PC-9 (cell line): ENCODE results near the gene FUZ. TPM values are rescaled to one million over a fixed set of nuclear protein-coding genes. Genes with fewer than 3 reads are reported as not detected.
"Not testable (repeated sequence)": the region's sequence is repeated elsewhere in the genome, so short reads cannot be mapped to it uniquely, and the experiment has no call there.

ENCODE experiments used
- BruUV-seq: library from RNA; stranded (reverse); fragments of 400-500 nt; replicated peaks from 2 replicates; lab custom pipeline; 2021; lab: Mats Ljungman, UMichigan
- CTCF ChIA-PET: fragments of 300-600 bp; sonication (Branson Sonifier 250); formaldehyde crosslinking; loops from one replicate; lab custom pipeline; 2022; ENCODE audit warnings: antibody characterized with exemption; lab: Charles Lee
- POLR2A ChIA-PET: fragments of 300-600 bp; sonication (Branson Sonifier 250); formaldehyde crosslinking; loops from one replicate; lab custom pipeline; 2022; ENCODE audit warnings: antibody characterized with exemption; ENCODE audit not compliant: unreplicated experiment; lab: Charles Lee
- DNase-seq, 2 experiments: peaks; one replicate each; pipeline versions ENCODE4 v3.0.0 to v3.0.0-alpha.2; 2015 to 2022; ENCODE audit warnings: mixed read lengths in 1 of 2
- H2AFZ ChIP-seq: fragments of 200-600 bp; sonication (generic); 2 replicates; pipeline ENCODE4 v1.8.1; 2017; ENCODE audit warnings: antibody characterized with exemption
- H3F3A ChIP-seq: fragments of 200-600 bp; sonication (generic); 2 replicates; pipeline ENCODE4 v1.8.1; 2017; ENCODE audit warnings: antibody characterized with exemption, mild to moderate bottlenecking, low read depth; ENCODE audit not compliant: insufficient read depth
- H3K27ac ChIP-seq: fragments of 200-600 bp; sonication (generic); 2 replicates; pipeline ENCODE4 v1.6.1; 2016; ENCODE audit warnings: mixed run types
- H3K27me3 ChIP-seq: fragments of 200-600 bp; sonication (generic); 2 replicates; pipeline ENCODE4 v1.6.1; 2016; ENCODE audit warnings: low read depth, mixed run types; ENCODE audit not compliant: insufficient read depth
- H3K36me3 ChIP-seq: fragments of 200-600 bp; sonication (generic); 2 replicates; pipeline ENCODE4 v1.6.1; 2016; ENCODE audit warnings: low read depth, mixed run types
- H3K4me1 ChIP-seq: fragments of 200-600 bp; sonication (generic); replicated peaks from 2 replicates; pipeline ENCODE4 v1.6.1; 2016; ENCODE audit warnings: mixed run types; ENCODE audit not compliant: insufficient read depth
- H3K4me2 ChIP-seq: fragments of 200-600 bp; sonication (generic); 2 replicates; pipeline ENCODE4 v1.6.1; 2017; ENCODE audit warnings: mixed run types
- H3K4me3 ChIP-seq: fragments of 200-600 bp; sonication (generic); 2 replicates; pipeline ENCODE4 v1.6.1; 2016; ENCODE audit warnings: mixed run types
- H3K79me2 ChIP-seq: fragments of 200-600 bp; sonication (generic); 2 replicates; pipeline ENCODE4 v1.6.1; 2017; ENCODE audit warnings: low read depth, mixed run types
- H3K9me2 ChIP-seq: fragments of 200-600 bp; sonication (generic); 2 replicates; pipeline ENCODE4 v1.8.1; 2017; ENCODE audit warnings: mild to moderate bottlenecking; ENCODE audit not compliant: insufficient read depth
- H3K9me3 ChIP-seq: fragments of 200-600 bp; sonication (generic); 2 replicates; pipeline ENCODE4 v1.8.1; 2016; ENCODE audit warnings: low read depth; ENCODE audit not compliant: insufficient read depth
- H4K20me1 ChIP-seq: fragments of 200-600 bp; sonication (generic); 2 replicates; pipeline ENCODE4 v1.8.1; 2017; ENCODE audit not compliant: insufficient read depth
- EZH2 ChIP-seq: fragments of 200-600 bp; sonication (generic); IDR thresholded peaks from 2 replicates; pipeline ENCODE4 v1.8.0; 2017; ENCODE audit warnings: antibody characterized with exemption, low read depth
- intact Hi-C: fragments of 100-400 bp; cut with micrococcal nuclease; formaldehyde crosslinking; loops from one replicate; pipeline ENCODE4 v1.10.0; 2022; ENCODE audit not compliant: unreplicated experiment
- total RNA-seq: library from RNA; stranded (reverse); gene quantifications from 2 replicates; pipeline ENCODE4 v1.2.3, GENCODE V29; 2021
- TF ChIP-seq, protein P1 (sequence below): fragments of 200-600 bp; sonication (generic); conservative IDR thresholded peaks from 2 replicates; pipeline ENCODE4 v1.6.1; 2017; ENCODE audit warnings: mixed run types, antibody characterized with exemption, mild to moderate bottlenecking, moderate library complexity

Gene FUZ
- total RNA-seq, 1 experiment from 2014 or later = 50.0 TPM

DNA sequence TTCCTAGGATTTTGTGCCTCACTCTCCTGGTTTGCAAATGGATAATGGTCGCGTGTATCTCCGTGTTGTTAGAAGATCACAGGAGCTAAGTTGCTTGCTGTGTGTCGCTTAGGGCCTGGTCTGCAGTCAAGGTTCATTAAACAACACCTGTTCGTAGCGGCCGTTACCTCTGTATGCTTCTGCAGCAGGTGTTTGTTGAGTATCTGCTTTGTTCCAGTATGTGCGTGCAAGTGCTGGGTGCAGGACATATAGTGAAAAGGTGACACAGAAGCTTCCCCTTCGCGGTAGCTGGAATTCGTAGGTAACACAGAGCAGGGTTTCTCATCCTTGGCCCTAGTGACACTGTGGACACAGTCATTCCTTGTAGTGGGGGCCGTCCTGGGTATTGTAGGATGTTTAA is 10.4 kb upstream of the FUZ start:
- peaks cover 45% of the 10 kb centered on the region for H3K79me2 ChIP-seq
- intact Hi-C loops = no loop called here
- ChIA-PET POLR2A (no interaction called here), CTCF (no interaction called here)
- H3K4me3 ChIP-seq = no peak overlapping the region
- H2AFZ ChIP-seq = no peak overlapping the region
- no peaks in the 10 kb centered on the region; the same call in 1 of the 2 replicates for H3F3A ChIP-seq
- H3K4me1 ChIP-seq = peaks cover 8% of the 10 kb centered on the region
- no peaks in the 10 kb centered on the region for H3K9me3 ChIP-seq
- no peak overlapping the region for H3K27ac ChIP-seq
- H3K27me3 ChIP-seq = no peaks in the 10 kb centered on the region
- H3K4me2 ChIP-seq = no peak overlapping the region
- BruUV-seq = no TSS peak
- DNase-seq = no peak
- no peaks in the 10 kb centered on the region for H3K9me2 ChIP-seq
- H4K20me1 ChIP-seq = peaks cover 35% of the 10 kb centered on the region
- TF ChIP-seq, protein P1, sequence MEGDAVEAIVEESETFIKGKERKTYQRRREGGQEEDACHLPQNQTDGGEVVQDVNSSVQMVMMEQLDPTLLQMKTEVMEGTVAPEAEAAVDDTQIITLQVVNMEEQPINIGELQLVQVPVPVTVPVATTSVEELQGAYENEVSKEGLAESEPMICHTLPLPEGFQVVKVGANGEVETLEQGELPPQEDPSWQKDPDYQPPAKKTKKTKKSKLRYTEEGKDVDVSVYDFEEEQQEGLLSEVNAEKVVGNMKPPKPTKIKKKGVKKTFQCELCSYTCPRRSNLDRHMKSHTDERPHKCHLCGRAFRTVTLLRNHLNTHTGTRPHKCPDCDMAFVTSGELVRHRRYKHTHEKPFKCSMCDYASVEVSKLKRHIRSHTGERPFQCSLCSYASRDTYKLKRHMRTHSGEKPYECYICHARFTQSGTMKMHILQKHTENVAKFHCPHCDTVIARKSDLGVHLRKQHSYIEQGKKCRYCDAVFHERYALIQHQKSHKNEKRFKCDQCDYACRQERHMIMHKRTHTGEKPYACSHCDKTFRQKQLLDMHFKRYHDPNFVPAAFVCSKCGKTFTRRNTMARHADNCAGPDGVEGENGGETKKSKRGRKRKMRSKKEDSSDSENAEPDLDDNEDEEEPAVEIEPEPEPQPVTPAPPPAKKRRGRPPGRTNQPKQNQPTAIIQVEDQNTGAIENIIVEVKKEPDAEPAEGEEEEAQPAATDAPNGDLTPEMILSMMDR = no peak
- TF ChIP-seq EZH2 = no peak
- H3K36me3 ChIP-seq = 0 out of 2 replicates have a peak, but pooled peaks cover 8% of the 10 kb centered on the region

DNA sequence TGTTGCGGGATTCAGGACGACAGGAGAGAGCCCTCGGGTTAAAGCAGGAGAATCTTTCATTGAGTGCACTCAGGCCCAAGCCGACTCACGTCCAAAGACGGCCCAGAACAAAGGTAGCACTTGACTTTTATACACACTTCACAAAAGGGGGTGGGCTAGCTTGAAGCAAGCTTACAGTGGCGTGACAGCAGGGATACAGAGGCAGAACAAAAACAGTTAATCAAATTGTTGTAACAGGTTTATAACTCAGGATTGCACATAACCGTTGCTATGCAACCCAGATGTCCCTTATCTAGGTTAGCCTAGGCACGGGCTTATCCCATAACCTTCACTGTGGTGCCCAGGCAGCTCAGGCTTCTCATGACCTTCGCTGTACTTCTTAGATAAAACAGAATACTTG is 7.0 kb upstream of the FUZ start:
- Histone ChIP-seq H3K27ac (no peak overlapping the region), H3F3A (peaks cover 10% of the 10 kb centered on the region), H4K20me1 (peaks cover 13% of the 10 kb centered on the region), H3K79me2 (peaks cover 44% of the 10 kb centered on the region), H3K27me3 (no peaks in the 10 kb centered on the region), H3K9me3 (no peaks in the 10 kb centered on the region), H3K9me2 (no peaks in the 10 kb centered on the region), H3K4me1 (peaks cover 16% of the 10 kb centered on the region), H3K36me3 (0 out of 2 replicates have a peak, but pooled peaks cover 8% of the 10 kb centered on the region), H3K4me2 (no peak overlapping the region), H3K4me3 (no peak overlapping the region), H2AFZ (no peak overlapping the region)
- no peak for DNase-seq
- ChIA-PET POLR2A (no interaction called here), CTCF (interaction anchor here (1.2 kb wide), 1 partner anchor 31 kb away, joined by 7 read pairs; the partner anchor contains the start of gene PTOV1)
- no TSS peak for BruUV-seq
- TF ChIP-seq, protein P1 = no peak
- no peak for TF ChIP-seq EZH2
- intact Hi-C loops = no loop called here

DNA sequence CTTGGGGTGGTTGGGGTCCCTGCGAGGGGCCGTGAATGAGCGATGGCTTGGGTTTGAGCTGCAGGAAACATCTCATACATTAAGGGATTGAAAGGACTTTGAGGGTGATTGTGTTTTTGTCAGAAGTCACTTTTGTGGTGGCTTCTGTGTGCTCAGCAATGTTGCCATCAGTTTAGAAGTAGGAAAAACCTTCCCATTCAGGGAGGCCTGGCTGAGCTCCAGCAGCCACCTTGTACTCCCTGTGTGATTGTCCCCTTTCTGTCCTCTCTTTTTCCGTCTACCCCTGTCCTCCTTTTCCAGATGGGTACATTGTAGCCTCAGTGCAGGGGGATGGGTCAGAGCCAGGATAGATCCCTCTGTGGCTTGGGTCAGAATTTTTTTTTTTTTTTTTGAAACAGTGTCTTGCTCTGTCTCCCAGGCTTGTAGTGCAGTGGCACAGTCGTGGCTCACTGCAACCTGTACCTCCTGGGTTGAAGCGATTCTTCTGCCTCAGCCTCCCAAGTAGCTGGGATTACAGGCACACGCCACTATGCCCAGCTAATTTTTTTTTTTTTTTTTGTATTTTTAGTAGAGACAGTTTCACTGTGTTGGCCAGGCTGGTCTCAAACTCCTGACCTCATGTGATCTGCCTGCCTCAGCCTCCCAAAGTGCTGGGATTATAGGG is 6.5 kb upstream of the FUZ start:
- H3K27me3 ChIP-seq, H3K36me3 ChIP-seq, H2AFZ ChIP-seq, H3K9me2 ChIP-seq, H3K27ac ChIP-seq, DNase-seq, H3K9me3 ChIP-seq, POLR2A ChIA-PET: not testable (repeated sequence)
- peaks cover 14% of the 10 kb centered on the region for H3F3A ChIP-seq
- BruUV-seq = TSS peak; percentile 24
- H3K4me2 ChIP-seq = peak overlapping the region; percentile 79
- CTCF ChIA-PET = interaction anchor here (0.7 to 1.2 kb wide), 2 partner anchors 31 to 96 kb away, joined by 4 to 7 read pairs; partner anchors contain the start of gene PTOV1
- H4K20me1 ChIP-seq = peaks cover 13% of the 10 kb centered on the region
- peak overlapping the region; percentile 84; the same call in 1 of the 2 replicates for H3K4me3 ChIP-seq
- H3K79me2 ChIP-seq = peaks cover 42% of the 10 kb centered on the region
- intact Hi-C loops = loop anchor here (5.0 kb wide), 1 partner anchor 48 kb away; the partner anchor contains the start of gene PNKP
- H3K4me1 ChIP-seq = peaks cover 16% of the 10 kb centered on the region
